HTERT RPE-1 (cell line): ENCODE data around the gene TCF7L2.
"Not testable (repeated sequence)": the region's sequence is repeated elsewhere in the genome, so short reads cannot be mapped to it uniquely, and the experiment has no call there.

Experiments
- in situ Hi-C: fragments of 300-500 bp; cut with MboI; formaldehyde crosslinking; loops from 4 replicates; pipeline ENCODE4 v1.14.3; 2020; ENCODE audit warnings: low sequenced_read_pairs

TCF7L2 gene

DNA sequence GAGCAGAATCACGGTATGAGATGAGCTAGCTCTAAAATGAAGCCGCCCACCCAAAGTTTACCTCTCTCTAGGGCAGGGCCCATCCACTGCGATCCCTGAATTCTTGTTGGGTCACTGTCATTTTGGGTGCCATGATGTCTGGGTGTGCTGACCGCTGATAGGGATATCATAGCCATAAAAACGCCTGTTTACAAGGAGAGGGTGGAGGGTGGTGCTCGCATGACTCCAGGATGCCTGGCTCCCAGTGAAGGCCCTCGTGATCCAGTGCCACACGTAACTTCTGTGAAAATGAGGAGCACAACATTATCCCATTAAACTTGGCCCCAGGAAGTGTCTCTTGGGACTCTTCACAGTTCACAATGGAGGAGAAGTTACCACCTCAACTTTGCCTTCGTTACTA is 139.5 kb downstream of the TCF7L2 start:
- in situ Hi-C loops: no loop called here

DNA sequence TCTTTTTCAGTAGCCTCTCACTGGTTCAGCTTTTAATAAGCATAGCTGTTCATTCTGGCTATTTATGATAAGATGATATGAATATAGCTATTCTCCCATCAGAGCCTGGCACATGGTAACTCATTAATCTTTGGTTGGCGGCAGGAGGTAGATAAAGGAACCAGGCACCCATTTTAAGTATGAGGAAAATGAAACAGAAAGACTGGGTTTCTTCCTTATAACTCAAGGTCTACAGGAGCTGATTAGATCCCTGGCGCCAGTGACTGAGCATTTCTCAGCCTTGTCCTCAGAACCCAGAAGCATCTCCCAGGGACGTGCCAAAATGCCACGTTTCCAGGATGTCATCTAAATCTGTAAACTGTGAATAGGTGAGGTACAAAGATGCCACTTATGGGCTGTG is 141.9 kb downstream of the TCF7L2 start:
- in situ Hi-C loops: no loop called here

DNA sequence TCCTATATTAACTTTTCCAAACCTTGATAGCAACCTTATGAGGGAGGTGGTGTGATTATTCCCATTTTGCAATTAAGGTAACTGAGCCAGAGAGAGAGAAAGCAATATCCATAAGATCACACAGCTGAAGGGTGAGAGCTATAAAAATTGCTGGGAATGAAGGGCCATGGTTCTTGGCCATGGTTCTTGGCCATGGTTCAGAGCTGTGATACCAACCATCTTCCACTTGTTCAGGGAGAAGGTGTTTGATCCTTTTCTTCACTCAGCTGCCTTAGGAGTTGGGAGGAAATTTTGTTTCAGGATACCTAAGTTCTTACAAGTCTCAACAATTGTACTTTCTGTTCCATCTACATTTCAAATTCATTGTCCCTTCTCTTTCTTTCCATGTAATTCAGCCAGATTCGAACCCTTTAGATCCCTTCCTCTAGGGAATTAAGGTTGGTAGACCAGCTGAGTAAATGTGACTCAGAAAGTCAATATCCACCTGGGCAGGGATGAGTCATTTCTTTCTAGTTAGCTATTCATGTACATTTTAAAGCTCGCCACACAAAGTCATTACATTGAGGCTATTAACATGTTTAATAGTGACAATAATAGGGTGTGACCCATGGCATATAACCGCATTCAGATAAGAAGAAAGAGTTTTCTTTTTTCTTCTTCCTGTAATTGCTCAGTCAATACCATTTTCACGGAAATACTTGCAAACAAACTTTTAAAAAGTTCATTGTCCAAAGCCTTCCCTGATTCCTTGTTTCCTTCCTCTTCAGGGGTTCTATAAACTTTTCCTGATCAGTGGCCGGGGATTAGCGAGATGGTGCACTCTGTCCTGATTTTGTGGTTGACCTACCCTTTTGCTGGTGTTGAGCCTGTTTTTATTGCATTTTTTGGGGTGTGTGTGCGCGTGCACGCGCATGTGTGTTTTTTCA is 143.4 kb downstream of the TCF7L2 start:
- in situ Hi-C loops: no loop called here

DNA sequence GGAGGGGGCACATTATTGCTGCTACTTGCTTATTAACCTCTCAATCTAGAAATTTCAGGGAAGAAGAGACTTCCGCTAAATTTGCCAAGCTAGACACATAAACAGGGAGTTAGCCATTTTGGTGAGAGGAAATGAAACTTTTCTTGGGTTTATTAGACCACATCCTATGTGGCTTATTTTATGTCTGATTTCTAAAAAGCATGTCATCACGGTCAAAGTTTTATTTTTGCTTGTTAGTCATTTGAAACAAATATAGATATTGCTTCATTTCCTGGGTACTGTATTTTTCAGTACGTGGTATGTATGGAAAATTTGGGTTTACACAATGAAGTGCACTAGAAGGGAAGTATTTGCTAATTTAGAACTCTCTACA is 144.1 kb downstream of the TCF7L2 start:
- in situ Hi-C loops: no loop called here

DNA sequence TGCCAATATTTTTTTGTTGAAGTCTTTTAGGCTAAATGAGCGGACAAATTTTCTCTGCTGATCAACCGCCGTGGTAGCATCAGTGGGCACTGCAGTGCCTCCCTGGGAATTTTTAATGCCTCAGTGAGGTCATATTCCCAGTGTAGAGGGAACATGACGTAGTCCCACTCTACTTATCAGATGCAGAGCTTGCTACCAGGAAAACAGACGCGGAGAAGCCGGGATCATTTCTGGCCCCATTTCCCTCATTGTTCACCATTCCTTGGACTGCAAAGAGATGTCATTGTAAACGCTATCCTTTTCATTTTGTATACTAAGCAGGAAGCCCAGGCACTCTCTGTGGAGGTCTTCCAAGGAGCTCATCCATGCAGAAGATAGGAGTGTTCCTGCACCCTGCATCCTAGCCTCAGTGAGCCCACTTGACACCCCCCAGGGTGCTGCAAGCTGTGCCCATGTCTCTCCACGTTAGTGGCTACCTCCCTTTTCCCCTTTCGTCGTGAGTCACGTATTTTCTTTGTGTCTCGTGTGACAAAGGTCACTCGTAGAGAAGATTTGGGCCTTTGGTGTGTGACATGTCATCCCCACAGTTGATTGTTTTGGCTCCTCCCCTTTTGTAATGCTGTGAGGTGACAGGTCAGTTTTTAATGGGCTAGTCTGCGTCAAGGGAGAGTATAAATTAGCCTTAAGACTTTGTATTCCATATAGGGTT is 145.5 kb downstream of the TCF7L2 start:
- in situ Hi-C loops: no loop called here

DNA sequence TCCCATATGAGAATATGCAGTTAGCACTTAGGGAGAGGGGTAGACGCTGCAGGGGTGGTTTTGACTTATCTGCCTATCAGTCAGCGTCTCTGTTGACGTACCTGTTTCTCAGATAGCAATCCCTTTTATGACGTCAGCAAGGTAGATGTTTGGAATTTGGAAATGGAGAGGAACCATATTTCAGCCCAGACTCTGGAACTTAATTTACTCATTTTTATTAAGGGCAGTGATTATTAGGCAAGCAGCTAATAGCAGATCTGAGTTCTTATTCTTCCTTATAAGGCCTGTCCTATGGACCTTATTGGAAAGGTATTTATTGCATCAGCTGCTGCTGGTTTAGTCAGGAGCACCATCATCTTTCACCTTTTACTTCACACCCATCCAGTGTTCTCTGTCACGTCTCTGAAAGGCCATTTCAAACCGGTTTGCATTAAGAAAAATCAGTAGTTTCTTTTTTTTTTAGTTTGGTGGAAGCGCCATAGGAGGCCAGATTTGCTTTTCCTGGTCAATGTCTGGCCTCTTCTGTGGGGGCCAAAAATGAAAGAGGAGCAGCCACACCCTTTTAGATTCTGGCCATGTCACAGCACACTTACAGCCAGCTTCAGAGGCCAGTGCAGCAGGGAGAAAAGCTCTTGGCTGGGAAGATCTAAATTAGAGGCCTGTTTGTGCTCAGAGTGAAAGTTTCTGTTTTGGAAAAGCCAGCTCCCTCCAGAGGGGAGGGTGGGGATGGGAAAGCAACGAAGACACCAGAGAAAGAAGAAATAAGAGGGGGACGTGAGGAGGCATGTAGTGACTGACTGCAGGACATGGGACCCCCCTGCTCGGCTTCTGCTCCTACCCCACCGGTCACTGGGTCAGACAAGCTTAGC is 146.3 kb downstream of the TCF7L2 start:
- in situ Hi-C loops: no loop called here

DNA sequence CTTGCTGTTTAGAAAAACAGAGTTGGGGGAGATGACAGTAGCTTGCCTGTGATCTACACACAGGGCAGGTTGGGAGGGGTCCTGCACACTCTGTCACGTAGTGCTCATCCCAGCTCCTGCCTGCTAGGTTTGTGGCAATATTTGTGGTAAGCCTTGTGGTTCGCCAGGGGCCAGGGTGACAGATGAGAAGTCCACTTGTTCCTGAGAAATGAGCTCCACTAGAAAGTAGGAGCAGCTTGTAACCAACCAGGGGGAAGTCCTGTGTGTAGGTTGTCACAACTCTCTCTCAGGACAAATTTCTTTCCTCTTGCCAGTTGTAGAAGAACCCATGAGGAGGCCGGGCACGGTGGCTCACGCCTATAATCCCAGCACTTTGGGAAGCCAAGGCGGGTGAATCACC is 147.0 kb downstream of the TCF7L2 start:
- in situ Hi-C loops: no loop called here

DNA sequence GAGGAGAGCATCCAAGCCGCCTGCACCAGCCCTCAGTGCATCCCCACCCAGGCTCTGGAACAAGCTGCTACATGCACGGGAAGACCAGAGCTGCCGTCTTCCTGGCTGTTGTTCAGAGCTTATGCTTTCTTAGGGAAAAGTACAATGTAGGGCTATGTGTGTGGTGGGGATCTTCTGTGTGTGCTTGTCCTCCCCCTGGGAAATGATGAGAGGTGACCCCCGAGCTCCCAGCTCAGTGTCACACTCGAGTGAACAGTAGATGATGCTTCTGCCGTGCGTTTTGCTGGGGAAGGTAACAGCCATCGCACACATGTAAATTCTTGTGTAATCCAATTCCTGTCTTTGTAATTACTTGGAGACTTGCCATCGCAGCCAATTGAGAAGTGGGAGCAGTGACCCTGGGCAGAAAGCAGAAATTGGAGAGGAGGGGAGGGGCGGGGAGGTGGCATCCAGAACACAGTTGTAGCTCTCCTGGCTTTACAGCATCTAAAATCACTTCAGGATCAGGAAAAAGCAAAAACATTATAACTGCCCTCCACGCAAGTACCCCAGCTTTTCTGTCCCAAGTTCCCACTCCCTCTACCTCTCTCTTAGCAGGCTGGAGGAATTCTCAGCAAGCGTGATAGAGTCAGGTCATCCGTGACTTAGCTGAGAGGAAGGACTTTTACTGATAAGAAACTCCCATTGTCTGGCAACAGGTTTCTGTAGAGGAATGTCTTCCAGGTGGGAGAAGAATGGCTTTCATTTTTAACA is 149.6 kb downstream of the TCF7L2 start:
- in situ Hi-C loops: no loop called here

DNA sequence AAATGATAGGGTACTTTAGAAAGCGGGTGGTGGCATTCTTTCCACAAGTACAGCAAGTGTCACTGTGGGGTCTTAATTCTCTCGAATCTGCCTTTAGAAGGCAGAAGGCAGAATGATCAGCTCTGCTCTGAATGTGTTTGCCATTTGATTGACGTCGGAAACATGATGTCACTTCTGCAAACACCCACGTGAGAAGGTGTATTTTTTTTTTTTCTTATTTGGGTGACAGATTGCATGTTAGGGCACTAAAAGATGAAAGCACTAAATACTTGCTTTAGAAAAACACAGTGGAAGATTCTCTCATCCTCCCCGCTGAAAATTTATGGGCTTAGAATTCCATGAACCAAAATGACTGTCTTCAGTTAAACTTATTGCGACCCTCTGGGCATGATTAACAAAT is 150.2 kb downstream of the TCF7L2 start:
- in situ Hi-C loops: no loop called here

DNA sequence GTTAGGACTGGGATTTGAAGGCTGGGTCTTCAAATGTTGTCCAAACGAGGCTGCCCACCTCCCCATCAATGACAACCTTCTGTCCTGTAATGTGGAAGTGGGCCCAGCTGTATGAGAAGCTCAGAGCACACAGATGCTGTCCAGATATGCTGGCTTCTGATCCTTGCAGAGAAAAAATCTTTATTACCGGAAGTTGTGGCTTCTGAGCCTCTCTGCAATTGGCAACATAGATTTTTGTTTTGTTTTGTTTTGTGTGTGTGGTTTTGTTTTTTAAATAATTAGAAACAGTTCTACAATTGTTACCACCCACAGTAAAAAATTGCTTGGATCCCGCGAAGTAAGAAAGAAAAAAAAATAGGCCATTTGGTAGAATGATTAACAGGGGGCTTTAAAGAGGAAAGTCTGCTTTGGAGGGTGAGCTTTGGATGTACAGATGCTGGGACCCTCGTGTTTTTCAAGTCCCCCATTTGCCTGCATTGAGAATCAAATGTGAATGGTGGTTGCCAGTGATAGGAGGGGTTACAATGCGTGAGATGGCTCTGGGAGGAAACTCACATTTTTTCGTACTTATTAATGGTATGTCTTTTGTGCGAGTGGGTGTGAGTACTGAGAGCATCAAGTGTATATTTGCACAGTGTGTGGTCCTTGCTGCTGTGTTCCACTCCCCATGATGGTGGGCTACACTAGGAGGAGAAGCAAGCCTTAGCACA is 153.2 kb downstream of the TCF7L2 start:
- in situ Hi-C loops: no loop called here

DNA sequence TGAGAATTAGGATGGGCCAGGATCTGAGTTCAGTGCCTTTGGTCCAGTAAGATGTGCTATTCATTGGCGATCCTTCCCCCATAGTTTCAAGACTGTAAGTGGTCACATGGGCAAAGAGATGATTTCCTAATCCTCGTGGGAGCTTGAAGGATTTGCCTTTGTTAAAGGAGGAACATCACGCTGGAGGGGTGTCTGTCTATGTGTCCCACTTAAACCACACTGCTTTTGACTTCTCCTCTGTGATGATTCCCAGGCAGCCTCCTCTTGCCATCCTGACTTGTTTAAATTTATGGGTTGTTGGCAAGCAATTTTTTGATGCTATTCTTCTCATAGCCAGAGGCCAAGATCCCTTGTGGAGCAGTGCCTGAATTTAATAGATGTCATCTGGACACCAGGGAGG is 154.0 kb downstream of the TCF7L2 start:
- in situ Hi-C loops: no loop called here

DNA sequence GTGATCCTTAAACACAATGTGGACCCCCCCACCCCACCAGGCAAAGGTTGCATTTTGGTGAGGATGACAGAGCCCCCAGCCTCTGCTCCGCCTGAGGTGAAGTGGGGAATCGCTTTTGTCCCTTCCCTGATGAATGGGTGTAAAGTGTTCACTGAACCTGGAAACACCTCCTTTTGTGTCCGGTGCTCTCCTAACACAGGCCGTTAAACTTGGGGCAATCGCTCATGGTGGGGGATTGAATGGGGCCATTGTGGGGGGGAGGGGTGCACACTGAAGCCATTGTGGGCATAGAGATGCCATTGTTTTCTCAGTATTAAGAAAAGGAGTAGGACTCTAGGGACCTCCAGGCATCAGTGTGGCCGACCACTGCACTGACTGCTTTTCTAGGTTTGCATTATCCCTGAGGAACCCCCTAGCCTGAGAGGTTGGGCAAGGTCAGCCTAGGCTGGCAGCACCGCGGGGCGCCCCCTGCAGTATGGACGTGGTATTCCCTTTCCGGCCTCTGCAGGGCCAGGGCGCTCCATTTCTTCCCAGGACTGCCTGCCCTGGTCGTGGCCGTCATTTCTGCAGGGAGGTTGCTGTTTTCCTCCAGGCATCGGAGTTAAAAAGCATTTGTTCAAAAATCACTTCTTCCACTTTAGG is 158.3 kb downstream of the TCF7L2 start:
- in situ Hi-C loops: no loop called here

DNA sequence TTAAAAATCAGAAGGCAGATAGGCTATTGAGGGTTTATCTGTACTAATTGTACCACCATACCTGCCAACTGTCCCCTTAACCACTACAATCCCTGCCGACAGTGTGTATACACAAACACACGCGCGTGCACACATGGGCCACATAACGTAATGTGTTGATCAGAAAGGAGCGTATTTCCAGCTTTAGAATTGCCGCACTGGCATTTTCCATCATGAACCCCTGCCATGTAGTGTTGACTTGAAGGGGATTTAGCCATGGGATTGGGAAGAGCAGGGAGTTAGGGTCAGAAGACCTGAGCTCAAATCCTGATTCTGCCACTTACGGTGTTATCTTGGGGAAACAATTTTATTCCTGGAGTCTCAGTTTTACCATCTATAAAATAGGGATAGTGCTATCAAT is 158.9 kb downstream of the TCF7L2 start:
- in situ Hi-C loops: no loop called here

DNA sequence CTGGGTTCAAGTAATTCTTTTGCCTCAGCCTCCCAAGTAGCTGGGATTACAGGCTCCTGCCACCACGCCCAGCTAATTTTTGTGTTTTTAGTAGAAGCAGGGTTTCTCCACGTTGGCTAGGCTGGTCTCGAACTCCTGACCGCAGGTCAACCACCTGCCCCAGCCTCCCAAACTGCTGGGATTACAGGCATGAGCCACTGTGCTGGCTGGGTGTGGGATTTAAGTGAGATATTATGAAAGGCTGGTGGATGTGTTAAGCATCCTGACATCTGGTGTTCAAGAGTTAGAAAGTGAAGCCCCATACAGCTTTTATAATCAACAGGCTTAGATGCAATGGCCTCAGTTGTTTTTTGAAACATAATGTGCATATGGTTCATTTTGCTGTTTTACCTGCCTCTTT is 159.4 kb downstream of the TCF7L2 start:
- in situ Hi-C loops: not testable (repeated sequence)

DNA sequence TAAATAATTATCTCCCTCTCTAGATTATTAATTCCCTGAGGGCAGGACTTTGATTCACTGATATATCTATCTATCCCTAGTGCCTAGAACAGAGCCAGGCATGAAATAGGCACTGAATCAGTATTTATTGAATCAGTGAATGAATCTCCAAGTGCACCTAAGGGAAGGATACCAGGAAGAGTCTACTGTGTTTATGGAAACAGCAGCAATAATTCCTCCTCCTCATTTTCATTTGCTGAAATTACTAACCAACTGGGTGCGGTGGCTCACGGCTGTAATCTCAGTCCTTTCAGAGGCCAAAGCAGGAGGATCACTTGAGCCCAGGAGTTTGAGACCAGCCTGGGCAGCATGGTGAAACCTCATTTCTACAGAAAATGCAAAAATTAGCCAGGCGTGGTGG is 161.2 kb downstream of the TCF7L2 start:
- in situ Hi-C loops: no loop called here

DNA sequence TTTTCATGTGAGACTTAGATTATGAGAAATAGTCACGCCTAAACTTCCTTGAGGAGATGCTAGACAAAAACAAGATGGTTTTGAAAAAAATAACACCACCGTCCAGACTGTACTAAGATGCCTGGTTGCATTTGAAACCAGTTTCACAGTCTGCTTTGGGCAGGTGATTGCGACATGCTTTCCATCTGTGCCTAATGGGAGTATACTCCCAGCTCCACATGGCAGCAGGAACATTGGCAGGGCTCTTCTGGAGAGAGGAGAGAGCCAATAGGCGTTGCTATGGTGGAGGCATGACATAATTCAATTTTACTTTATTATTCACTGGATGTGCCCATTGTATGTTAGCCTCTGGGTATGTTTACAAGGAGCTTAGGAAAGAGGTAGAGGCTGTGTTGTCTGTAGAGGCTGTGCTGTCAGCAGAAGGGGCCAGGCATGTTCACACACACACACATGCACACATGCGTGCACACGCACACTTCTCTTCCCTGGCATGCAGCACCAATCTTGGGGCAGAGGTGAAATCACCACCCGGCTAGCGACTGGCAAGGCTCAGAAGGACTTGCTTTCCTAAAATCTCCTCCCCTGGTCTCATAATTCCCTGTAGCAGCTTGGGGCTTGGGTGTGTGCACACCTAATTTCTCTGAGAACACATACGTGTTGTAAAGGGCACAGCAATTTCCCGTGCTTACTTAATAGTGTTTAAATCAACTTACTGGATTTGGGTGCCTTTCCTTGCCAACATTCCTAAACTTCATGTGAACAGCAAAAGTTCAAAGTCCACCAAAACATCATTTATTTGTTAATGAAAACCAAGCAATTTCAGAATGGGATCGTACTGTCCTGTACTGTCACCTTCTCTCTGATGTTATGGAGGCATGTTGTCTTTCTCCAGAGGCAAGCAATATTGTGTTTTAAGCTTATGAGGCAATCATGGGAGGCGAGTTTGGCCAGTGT is 162.1 kb downstream of the TCF7L2 start:
- in situ Hi-C loops: no loop called here

DNA sequence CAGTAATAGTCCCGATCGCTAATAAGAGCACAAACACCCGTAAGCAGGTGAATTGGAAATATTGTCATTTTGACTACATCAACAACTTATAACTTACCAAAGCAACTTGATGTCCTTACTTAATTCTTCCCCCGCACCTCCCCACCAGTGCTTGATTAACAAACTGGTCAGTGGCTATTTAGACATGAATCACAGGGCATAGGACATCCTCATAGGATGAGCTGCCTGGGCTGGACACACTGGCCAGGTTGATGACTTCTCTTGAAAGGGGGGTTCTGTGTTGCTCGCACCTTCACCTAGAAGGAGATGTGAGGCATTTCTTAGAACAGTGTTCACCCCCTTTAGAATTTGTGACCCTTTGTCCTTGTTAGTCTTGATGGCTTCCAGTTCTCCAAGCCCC is 163.2 kb downstream of the TCF7L2 start:
- in situ Hi-C loops: no loop called here

DNA sequence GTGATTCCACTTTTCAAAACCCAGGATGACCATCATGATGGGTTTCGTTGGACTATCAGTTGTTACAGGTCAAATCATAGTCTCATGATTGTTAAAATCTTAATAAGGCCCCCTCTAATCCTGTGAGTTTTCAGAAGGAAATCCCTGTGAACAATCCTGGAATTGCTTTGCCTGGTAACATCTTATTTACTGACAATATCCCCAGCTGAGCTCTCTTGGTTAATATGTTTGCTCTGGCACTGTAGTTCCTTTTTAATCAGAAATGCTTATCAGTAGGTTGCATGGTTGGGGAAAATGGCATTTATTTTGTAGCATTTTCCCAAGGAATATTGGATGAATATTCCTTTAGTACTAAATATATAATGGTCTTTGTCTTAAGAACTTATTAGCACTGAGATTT is 163.9 kb downstream of the TCF7L2 start:
- in situ Hi-C loops: no loop called here
